ENCODE results near the gene CFAP65.

CFAP65 gene

GRCh38 chr2:219022041-219022440 lies 19.3 kb downstream of the CFAP65 start:
- H3K36me3 ChIP-seq (ENCODE audit: control insufficient read depth, insufficient read depth, low read length) = no peaks in the 10 kb centered on the region
- H3K27me3 ChIP-seq (ENCODE audit: control insufficient read depth, insufficient read depth, low read length) = no peaks in the 10 kb centered on the region
- H3K9me3 ChIP-seq (ENCODE audit: control insufficient read depth, low read length) = no peaks in the 10 kb centered on the region
- H2AFZ ChIP-seq = no peak overlapping the region
- H3K4me1 ChIP-seq = no peaks in the 10 kb centered on the region
- H3K79me2 ChIP-seq = no peaks in the 10 kb centered on the region
- no peak overlapping the region for H3K4me3 ChIP-seq (ENCODE audit: low read depth, low read length)
- H3K4me2 ChIP-seq (ENCODE audit: low read length) = no peak overlapping the region
- no peak for TF ChIP-seq CTCF (IDR thresholded peaks at IDR 0.05)
- no peak overlapping the region for H3K27ac ChIP-seq
- H3K9ac ChIP-seq = no peak overlapping the region

GRCh38 chr2:219021591-219021990 lies 19.7 kb downstream of the CFAP65 start:
- H3K4me1 ChIP-seq = no peaks in the 10 kb centered on the region
- H3K4me2 ChIP-seq (ENCODE audit: low read length) = no peak overlapping the region
- H3K9me3 ChIP-seq (ENCODE audit: control insufficient read depth, low read length) = no peaks in the 10 kb centered on the region
- H3K27ac ChIP-seq = no peak overlapping the region
- H3K9ac ChIP-seq = no peak overlapping the region
- H3K36me3 ChIP-seq (ENCODE audit: control insufficient read depth, insufficient read depth, low read length) = no peaks in the 10 kb centered on the region
- H3K27me3 ChIP-seq (ENCODE audit: control insufficient read depth, insufficient read depth, low read length) = no peaks in the 10 kb centered on the region
- no peaks in the 10 kb centered on the region for H3K79me2 ChIP-seq
- no peak for TF ChIP-seq CTCF (IDR thresholded peaks at IDR 0.05)
- no peak overlapping the region for H2AFZ ChIP-seq
- no peak overlapping the region for H3K4me3 ChIP-seq (ENCODE audit: low read depth, low read length)

- H3K9ac ChIP-seq = no peak overlapping the region
- no peak overlapping the region for H2AFZ ChIP-seq
- H3K27ac ChIP-seq = no peak overlapping the region
- H3K36me3 ChIP-seq (ENCODE audit: control insufficient read depth, insufficient read depth, low read length) = no peaks in the 10 kb centered on the region
- no peak overlapping the region for H3K4me3 ChIP-seq (ENCODE audit: low read depth, low read length)
- H3K27me3 ChIP-seq (ENCODE audit: control insufficient read depth, insufficient read depth, low read length) = no peaks in the 10 kb centered on the region
- H3K4me1 ChIP-seq = no peaks in the 10 kb centered on the region
- no peaks in the 10 kb centered on the region for H3K9me3 ChIP-seq (ENCODE audit: control insufficient read depth, low read length)
- no peak for TF ChIP-seq CTCF (IDR thresholded peaks at IDR 0.05)
- no peaks in the 10 kb centered on the region for H3K79me2 ChIP-seq
- no peak overlapping the region for H3K4me2 ChIP-seq (ENCODE audit: low read length)
Measured at GRCh38 chr2:219020604-219021365, 20.5 kb downstream of the CFAP65 start.

- Histone ChIP-seq H3K9ac (no peak overlapping the region), H3K9me3 (ENCODE audit: control insufficient read depth, low read length) (no peaks in the 10 kb centered on the region), H3K27me3 (ENCODE audit: control insufficient read depth, insufficient read depth, low read length) (no peaks in the 10 kb centered on the region), H3K79me2 (no peaks in the 10 kb centered on the region), H3K27ac (no peak overlapping the region), H3K4me3 (ENCODE audit: low read depth, low read length) (no peak overlapping the region), H2AFZ (no peak overlapping the region), H3K36me3 (ENCODE audit: control insufficient read depth, insufficient read depth, low read length) (no peaks in the 10 kb centered on the region), H3K4me2 (ENCODE audit: low read length) (no peak overlapping the region), H3K4me1 (no peaks in the 10 kb centered on the region)
- no peak for TF ChIP-seq CTCF (IDR thresholded peaks at IDR 0.05)
Measured at GRCh38 chr2:219019436-219019835, 21.9 kb downstream of the CFAP65 start.

- no peak overlapping the region for H3K4me3 ChIP-seq (ENCODE audit: low read depth, low read length)
- no peak for TF ChIP-seq CTCF (IDR thresholded peaks at IDR 0.05)
- no peak overlapping the region for H3K4me2 ChIP-seq (ENCODE audit: low read length)
- H3K79me2 ChIP-seq = no peaks in the 10 kb centered on the region
- no peak overlapping the region for H3K27ac ChIP-seq
- H3K9me3 ChIP-seq (ENCODE audit: control insufficient read depth, low read length) = no peaks in the 10 kb centered on the region
- H3K36me3 ChIP-seq (ENCODE audit: control insufficient read depth, insufficient read depth, low read length) = no peaks in the 10 kb centered on the region
- H3K27me3 ChIP-seq (ENCODE audit: control insufficient read depth, insufficient read depth, low read length) = no peaks in the 10 kb centered on the region
- H3K4me1 ChIP-seq = no peaks in the 10 kb centered on the region
- no peak overlapping the region for H2AFZ ChIP-seq
- H3K9ac ChIP-seq = no peak overlapping the region
Measured at GRCh38 chr2:219018726-219019125, 22.6 kb downstream of the CFAP65 start.
